Right atrium auricular region (tissue), 2 donors: ENCODE results near the gene TMTC3. TPM values are rescaled to one million over a fixed set of nuclear protein-coding genes. Genes with fewer than 3 reads are reported as not detected.

Experiments
- DNase-seq: peaks from one replicate; pipeline ENCODE4 v3.0.0-alpha.2; 2019; ENCODE audit warnings: low spot score
- H3K27ac ChIP-seq, 2 donors: fragments of 200-600 bp; sonication (generic); 1 replicate in 1 of 2; 2 replicates in 1 of 2; pipeline ENCODE4 v1.5.1; 2016 to 2019
- H3K27me3 ChIP-seq, 2 donors: fragments of 200-600 bp; sonication (generic); one replicate each; pipeline versions ENCODE4 v1.5.1 to v1.6.0; 2017 to 2019
- H3K36me3 ChIP-seq: fragments of 200-600 bp; sonication (generic); one replicate; pipeline ENCODE4 v1.5.1; 2016
- H3K4me1 ChIP-seq, 2 donors: fragments of 200-600 bp; sonication (generic); one replicate each; pipeline versions ENCODE4 v1.5.1 to v1.6.0; 2017 to 2019
- H3K4me3 ChIP-seq, 2 donors: fragments of 200-600 bp; sonication (generic); 1 replicate in 1 of 2; 2 replicates in 1 of 2; pipeline ENCODE4 v1.5.1; 2017 to 2019; ENCODE audit warnings: mild to moderate bottlenecking in 1 of 2, moderate library complexity in 1 of 2
- H3K9me3 ChIP-seq, 2 donors: fragments of 200-600 bp; sonication (generic); one replicate each; pipeline ENCODE4 v1.5.1; 2019
- total RNA-seq, 2 donors: library from RNA; depleted of rRNA; stranded (reverse); fragments of >200 nt; gene quantifications; one replicate each; pipeline ENCODE4 v1.1.0, GENCODE V29; 2016
- TF ChIP-seq, protein P1 (sequence below), 2 donors: fragments of 200-600 bp; sonication (generic); IDR thresholded peaks; one replicate each; pipeline ENCODE4 v1.5.1; 2019; ENCODE audit warnings: antibody characterized with exemption in 2 of 2

The TMTC3 gene
- 10 to 100 TPM in 1 of 2 donors, 1 to 10 TPM in 1; 9.9 to 11.8 TPM for total RNA-seq

- TF ChIP-seq, protein P1, sequence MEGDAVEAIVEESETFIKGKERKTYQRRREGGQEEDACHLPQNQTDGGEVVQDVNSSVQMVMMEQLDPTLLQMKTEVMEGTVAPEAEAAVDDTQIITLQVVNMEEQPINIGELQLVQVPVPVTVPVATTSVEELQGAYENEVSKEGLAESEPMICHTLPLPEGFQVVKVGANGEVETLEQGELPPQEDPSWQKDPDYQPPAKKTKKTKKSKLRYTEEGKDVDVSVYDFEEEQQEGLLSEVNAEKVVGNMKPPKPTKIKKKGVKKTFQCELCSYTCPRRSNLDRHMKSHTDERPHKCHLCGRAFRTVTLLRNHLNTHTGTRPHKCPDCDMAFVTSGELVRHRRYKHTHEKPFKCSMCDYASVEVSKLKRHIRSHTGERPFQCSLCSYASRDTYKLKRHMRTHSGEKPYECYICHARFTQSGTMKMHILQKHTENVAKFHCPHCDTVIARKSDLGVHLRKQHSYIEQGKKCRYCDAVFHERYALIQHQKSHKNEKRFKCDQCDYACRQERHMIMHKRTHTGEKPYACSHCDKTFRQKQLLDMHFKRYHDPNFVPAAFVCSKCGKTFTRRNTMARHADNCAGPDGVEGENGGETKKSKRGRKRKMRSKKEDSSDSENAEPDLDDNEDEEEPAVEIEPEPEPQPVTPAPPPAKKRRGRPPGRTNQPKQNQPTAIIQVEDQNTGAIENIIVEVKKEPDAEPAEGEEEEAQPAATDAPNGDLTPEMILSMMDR (IDR thresholded peaks at IDR 0.05), result no peak
- Histone ChIP-seq H3K27ac (peak within 1 kb of the TSS; percentile 74 to 80), H3K4me3 (peak within 1 kb of the TSS; percentile 69 to 82), H3K4me1 (peaks cover 0 to 26% of the 10 kb centered on the region in 2 donors), H3K9me3 (no peaks in the 10 kb centered on the region), H3K27me3 (no peaks in the 10 kb centered on the region), H3K36me3 (no peaks in the 10 kb centered on the region)
- DNase-seq, result peak; percentile 96
These were observed at the start of gene TMTC3, which contains the start of gene CEP290 for GRCh38 chr12:88141774-88142609. Gene TMTC3, plus strand, starts transcription at chr12:88142307. Its CDS starts 6,009 bp downstream, at chr12:88148316. Gene CEP290, minus strand, starts transcription at chr12:88142088. Its CDS starts 781 bp downstream, at chr12:88141307.

GRCh38 chr12:88092771-88093170, 49.3 kb upstream of the TMTC3 start:
- TF ChIP-seq, protein P1 (IDR thresholded peaks at IDR 0.05), result no peak
- no peaks in the 10 kb centered on the region for H3K27me3 ChIP-seq
- H3K4me1 ChIP-seq, result no peaks in the 10 kb centered on the region
- no peaks in the 10 kb centered on the region for H3K9me3 ChIP-seq
- no peak overlapping the region for H3K27ac ChIP-seq
- DNase-seq, result no peak
- no peaks in the 10 kb centered on the region for H3K36me3 ChIP-seq
- no peak overlapping the region for H3K4me3 ChIP-seq

DNA sequence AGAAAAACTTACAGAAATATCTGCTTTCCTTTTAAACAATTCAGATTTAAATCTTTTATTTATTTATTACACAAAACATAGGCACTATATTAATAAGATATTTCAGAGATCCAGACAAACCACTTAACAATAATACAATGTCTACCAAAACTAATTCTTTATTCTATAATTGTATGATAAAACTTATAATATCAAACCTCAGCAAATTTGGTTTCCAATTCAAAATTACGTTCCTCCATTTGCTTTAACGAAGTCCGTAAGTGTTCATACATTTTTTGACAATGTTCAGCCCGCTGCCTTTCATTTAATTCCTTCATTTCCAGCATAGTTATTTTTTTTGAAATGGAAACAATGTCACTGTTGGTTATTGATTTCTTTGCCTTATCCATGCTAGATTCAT, 48.5 kb upstream of the TMTC3 start:
- DNase-seq, result no peak
- TF ChIP-seq, protein P1 (IDR thresholded peaks at IDR 0.05), result no peak
- H3K36me3 ChIP-seq, result no peaks in the 10 kb centered on the region

GRCh38 chr12:88108021-88108420, 34.1 kb upstream of the TMTC3 start:
- no peak for DNase-seq
- Histone ChIP-seq H3K4me1 (no peaks in the 10 kb centered on the region), H3K27ac (no peak overlapping the region), H3K4me3 (no peak overlapping the region), H3K36me3 (peaks cover 17% of the 10 kb centered on the region), H3K9me3 (no peaks in the 10 kb centered on the region), H3K27me3 (no peaks in the 10 kb centered on the region)
- TF ChIP-seq, protein P1 (IDR thresholded peaks at IDR 0.05), result no peak

More for the DNA sequence above, 48.5 kb upstream of the TMTC3 start:
- H3K27me3 ChIP-seq, result no peaks in the 10 kb centered on the region
- H3K27ac ChIP-seq, result no peak overlapping the region
- no peaks in the 10 kb centered on the region for H3K4me1 ChIP-seq
- H3K4me3 ChIP-seq, result no peak overlapping the region
- H3K9me3 ChIP-seq, result no peaks in the 10 kb centered on the region

DNA sequence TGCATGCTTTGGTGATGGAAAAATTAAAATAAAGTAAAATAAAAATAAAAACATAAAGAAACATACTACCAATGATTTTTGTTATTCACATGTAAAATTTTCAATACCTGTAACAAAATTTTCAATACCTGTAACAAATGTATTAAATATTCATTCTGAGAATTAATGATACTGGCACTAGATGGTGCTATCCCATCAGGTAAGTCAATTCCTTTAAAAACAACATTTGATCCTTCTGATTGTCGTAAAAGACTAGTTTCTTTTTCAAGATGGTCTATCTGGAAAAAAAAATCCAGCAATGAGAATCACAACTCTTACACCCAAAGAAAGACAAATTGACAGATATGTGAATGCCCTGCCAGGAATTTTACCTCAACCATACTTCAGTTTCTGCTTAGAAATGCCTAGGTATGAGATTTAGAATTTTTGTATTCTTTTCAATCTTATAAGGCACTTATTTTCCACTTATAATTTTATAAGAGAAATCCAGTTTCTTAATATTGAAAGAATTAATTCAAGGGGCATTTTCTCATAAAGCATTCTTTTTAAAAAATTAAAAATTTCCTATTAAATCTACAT, 30.9 kb upstream of the TMTC3 start:
- no peak overlapping the region for H3K27ac ChIP-seq
- TF ChIP-seq, protein P1 (IDR thresholded peaks at IDR 0.05), result peak in 1 of 2 donors; percentile 51
- no peaks in the 10 kb centered on the region for H3K9me3 ChIP-seq
- H3K36me3 ChIP-seq, result peaks cover 39% of the 10 kb centered on the region
- no peak for DNase-seq
- no peak overlapping the region for H3K4me3 ChIP-seq
- no peaks in the 10 kb centered on the region for H3K27me3 ChIP-seq
- H3K4me1 ChIP-seq, result no peaks in the 10 kb centered on the region
